Measurements from ENCODE around the gene EPHB2.

The EPHB2 gene

DNA sequence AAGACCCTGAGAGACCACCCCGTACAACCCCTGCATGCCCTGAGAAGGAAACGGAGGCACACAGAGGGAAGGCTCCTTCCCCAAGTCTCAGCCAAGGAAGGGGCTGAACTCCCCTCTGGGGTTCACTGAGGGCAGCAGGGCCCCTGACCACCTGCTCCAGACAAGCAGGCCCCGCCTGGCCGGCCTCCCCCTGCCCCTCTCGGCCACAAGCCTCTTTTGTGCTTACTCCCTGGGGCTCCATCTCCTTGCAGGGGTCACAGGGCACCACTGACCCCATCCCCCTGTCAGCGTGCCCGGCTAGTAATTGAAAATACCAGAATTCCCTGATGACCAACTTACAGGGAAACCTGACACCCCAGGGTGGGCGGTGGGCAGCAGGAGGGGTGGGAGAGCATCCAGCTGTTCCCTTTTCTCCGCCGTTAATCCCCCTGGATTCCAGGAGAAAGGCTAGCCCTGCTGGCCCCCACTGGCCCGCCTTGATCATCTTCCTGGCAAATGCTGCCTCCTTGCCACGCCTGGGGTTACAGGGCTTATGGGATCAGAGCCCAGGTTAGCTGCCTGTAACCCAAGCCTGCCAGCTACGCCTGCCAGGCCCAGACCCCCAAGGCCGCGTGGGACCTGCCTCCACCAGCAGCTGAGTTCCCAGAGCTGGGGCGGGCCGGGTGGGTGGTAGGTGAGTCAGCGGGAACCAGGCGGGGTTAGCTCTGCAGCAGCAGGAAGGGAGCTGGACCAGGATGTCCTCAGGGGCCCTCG, 165.9 kb downstream of the EPHB2 start:
- no peak for TF ChIP-seq TAF1 (IDR thresholded peaks at IDR 0.05; ENCODE audit: borderline replicate concordance, insufficient read depth, low read length)
- no peak for TF ChIP-seq SIN3A (IDR thresholded peaks at IDR 0.05; ENCODE audit: borderline replicate concordance, insufficient read depth, low read length)
- TF ChIP-seq FOXP2 (optimal IDR thresholded peaks at IDR 0.05; ENCODE audit: borderline replicate concordance, extremely low read depth, extremely low read length, insufficient read depth), result no peak
- no peak for TF ChIP-seq REST (IDR thresholded peaks at IDR 0.05; ENCODE audit: insufficient read depth in 1 of 2, low read depth in 2 of 2, low read length in 2 of 2)
- TF ChIP-seq POLR2AphosphoS5 (IDR thresholded peaks at IDR 0.05; ENCODE audit: low read depth, low read length), result no peak

DNA sequence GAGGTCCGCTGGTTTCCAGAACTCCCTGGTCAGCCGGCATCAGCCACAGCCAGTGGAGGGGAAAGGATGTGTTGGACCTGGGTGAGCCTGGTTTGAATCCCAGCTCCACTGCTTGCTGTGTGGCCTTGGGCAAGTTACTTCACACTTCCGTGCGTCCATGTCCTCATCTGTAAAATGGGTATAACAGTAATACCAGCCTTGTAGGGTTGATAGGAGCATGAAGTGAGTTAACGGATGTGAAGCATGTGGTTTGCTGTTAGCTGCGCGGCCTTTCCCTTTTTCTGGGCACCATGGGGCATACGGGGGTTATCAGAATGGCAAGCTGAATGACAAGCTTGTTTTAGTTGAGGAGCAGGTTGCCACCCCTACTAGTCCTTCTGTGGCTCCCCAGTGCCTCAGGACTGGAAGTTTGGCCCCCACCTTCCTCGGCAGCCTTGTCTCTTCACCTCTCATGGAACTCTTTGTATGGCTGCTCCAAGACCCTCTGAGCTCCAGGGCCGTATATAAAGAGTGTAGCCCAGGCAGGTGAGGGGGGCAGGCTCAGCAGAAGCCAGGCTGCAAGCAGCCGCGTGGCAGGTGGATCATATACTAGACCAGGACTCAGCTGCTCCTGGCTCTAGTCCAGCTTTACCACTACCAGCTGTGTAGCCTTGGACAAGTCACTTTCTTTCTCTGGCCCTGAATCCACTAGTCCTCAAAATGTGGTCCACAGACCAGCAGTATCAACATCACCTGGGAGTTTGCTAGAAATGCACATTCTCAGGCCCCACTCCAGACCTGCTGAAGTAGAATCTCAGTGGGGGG, 166.7 kb downstream of the EPHB2 start:
- TF ChIP-seq FOXP2 (optimal IDR thresholded peaks at IDR 0.05; ENCODE audit: borderline replicate concordance, extremely low read depth, extremely low read length, insufficient read depth) (no peak), TAF1 (IDR thresholded peaks at IDR 0.05; ENCODE audit: borderline replicate concordance, insufficient read depth, low read length) (no peak), SIN3A (IDR thresholded peaks at IDR 0.05; ENCODE audit: borderline replicate concordance, insufficient read depth, low read length) (no peak), REST (IDR thresholded peaks at IDR 0.05; ENCODE audit: insufficient read depth in 1 of 2, low read depth in 2 of 2, low read length in 2 of 2) (no peak), POLR2AphosphoS5 (IDR thresholded peaks at IDR 0.05; ENCODE audit: low read depth, low read length) (no peak)

DNA sequence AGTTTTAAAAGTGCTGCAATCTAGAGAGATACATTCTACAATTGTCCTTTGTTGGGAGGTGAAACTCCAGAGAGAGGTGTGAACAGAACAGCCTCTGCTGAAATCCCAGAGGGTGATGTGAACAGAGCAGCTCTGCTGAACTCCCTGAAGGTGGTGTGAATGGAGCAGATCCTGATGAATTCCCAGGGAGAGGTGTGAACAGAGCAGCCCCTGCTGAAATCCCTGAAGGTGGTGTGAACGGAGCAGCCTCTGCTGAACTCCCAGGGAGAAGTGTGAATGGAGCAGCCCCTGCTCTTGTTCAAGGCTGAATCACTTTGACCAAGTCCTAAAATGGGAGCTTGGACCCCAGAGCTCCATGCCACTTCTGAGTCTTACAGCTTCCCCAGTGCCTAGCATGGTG, 167.3 kb downstream of the EPHB2 start:
- TF ChIP-seq TAF1 (IDR thresholded peaks at IDR 0.05; ENCODE audit: borderline replicate concordance, insufficient read depth, low read length) (no peak), SIN3A (IDR thresholded peaks at IDR 0.05; ENCODE audit: borderline replicate concordance, insufficient read depth, low read length) (no peak), REST (IDR thresholded peaks at IDR 0.05; ENCODE audit: insufficient read depth in 1 of 2, low read depth in 2 of 2, low read length in 2 of 2) (no peak), FOXP2 (optimal IDR thresholded peaks at IDR 0.05; ENCODE audit: borderline replicate concordance, extremely low read depth, extremely low read length, insufficient read depth) (no peak), POLR2AphosphoS5 (IDR thresholded peaks at IDR 0.05; ENCODE audit: low read depth, low read length) (no peak)

DNA sequence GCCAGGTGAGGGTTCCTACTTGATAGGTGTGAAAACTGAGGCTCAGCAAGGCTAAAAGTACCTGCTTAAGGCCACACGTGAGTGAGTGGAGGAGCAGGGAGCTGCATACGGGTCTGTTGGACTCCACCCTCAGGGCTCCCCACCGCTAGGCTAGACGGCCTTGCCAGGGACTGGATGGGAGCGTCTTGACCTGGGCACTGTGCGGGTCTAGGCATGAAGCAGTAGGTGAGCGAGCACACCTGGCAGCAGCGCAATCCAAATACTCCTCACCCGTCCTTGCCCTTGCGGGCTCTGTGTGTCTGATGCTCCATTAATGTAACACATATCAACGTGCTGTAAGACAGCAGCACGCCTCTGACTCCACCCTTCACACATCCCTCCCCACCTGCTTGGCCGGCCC, 168.0 kb downstream of the EPHB2 start:
- no peak for TF ChIP-seq TAF1 (IDR thresholded peaks at IDR 0.05; ENCODE audit: borderline replicate concordance, insufficient read depth, low read length)
- TF ChIP-seq REST (IDR thresholded peaks at IDR 0.05; ENCODE audit: insufficient read depth in 1 of 2, low read depth in 2 of 2, low read length in 2 of 2), result no peak
- no peak for TF ChIP-seq POLR2AphosphoS5 (IDR thresholded peaks at IDR 0.05; ENCODE audit: low read depth, low read length)
- no peak for TF ChIP-seq FOXP2 (optimal IDR thresholded peaks at IDR 0.05; ENCODE audit: borderline replicate concordance, extremely low read depth, extremely low read length, insufficient read depth)
- TF ChIP-seq SIN3A (IDR thresholded peaks at IDR 0.05; ENCODE audit: borderline replicate concordance, insufficient read depth, low read length), result no peak

Data from PFSK-1 (cell line).